C4-2B (cell line): Measurements from ENCODE around the gene ITGAD.

Source experiments
- H3K27ac ChIP-seq: fragments of 450-650 bp; 2 replicates; pipeline ENCODE4 v1.5.1; 2017
- ZFX ChIP-seq: fragments of 450-650 bp; IDR thresholded peaks from 2 replicates; pipeline ENCODE4 v1.6.1; 2017
- TF ChIP-seq, protein P1 (sequence below): fragments of 450-650 bp; conservative IDR thresholded peaks from 2 replicates; pipeline ENCODE4 v1.5.1; 2017; ENCODE audit warnings: mild to moderate bottlenecking

The ITGAD gene

DNA sequence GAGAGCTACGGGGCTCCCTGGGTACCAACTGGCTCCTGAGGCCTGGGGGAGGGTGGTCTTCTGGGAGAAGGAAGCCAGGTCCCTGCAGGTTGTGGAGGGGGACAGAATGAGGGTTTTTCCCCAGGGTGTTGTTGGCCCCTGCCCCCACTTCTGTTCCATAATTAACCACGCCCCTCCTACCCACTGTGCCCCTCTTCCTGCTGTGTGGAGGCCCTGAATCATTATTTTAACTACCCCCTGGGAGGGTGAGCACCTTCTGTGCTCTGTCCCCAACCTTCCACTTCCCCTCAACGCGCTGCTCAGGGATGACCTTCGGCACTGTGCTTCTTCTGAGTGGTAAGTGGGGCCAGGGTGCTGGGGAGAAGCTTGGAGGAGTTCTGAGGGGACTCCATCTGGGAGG lies at the start of gene ITGAD:
TSS of gene ITGAD (plus strand) at position 280 of the 400 bp plus-strand sequence. CDS start at position 306, 26 bp downstream.
- TF ChIP-seq ZFX: no peak
- TF ChIP-seq, protein P1, sequence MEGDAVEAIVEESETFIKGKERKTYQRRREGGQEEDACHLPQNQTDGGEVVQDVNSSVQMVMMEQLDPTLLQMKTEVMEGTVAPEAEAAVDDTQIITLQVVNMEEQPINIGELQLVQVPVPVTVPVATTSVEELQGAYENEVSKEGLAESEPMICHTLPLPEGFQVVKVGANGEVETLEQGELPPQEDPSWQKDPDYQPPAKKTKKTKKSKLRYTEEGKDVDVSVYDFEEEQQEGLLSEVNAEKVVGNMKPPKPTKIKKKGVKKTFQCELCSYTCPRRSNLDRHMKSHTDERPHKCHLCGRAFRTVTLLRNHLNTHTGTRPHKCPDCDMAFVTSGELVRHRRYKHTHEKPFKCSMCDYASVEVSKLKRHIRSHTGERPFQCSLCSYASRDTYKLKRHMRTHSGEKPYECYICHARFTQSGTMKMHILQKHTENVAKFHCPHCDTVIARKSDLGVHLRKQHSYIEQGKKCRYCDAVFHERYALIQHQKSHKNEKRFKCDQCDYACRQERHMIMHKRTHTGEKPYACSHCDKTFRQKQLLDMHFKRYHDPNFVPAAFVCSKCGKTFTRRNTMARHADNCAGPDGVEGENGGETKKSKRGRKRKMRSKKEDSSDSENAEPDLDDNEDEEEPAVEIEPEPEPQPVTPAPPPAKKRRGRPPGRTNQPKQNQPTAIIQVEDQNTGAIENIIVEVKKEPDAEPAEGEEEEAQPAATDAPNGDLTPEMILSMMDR: no peak
- no peak within 1 kb of the TSS for H3K27ac ChIP-seq

DNA sequence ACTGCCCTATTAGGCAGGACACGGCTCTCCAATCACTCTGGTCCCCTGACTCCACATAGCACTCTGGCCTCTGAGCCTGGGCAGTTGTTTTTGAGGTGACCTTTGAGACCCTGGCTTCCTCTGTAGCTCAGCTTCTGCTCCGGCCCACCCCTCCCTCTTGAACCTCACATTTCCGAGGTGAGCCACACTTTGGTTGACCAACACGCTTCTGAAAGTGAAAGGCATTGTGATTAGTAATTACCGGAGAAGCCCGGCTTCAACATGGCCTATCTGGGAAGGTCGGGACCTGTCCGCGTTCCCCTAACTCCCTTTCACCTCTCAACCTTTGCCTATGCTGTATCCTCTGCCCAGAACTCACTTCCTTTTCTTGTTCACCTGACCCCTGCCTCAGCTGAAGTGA lies 48.4 kb upstream of the ITGAD start:
- H3K27ac ChIP-seq: no peak overlapping the region

DNA sequence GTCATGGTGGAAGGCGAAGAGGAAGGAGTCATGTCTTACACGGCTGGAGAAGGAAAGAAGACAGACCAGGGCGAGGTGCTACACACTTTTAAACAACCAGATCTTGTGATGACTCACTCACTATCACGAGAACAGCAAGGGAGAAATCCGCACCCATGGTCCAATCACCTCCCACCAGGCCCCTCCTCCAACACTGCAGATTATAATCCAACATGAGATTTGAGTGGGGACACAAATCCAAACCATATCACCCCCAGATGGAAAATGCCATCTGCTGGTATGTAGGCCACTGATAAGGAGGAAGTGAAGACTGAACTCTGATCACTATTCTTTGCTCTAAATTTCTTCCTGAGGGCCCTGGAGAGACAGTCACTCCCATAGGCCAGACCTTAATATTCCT lies 45.7 kb upstream of the ITGAD start:
- TF ChIP-seq ZFX: no peak
- TF ChIP-seq, protein P1: no peak
- H3K27ac ChIP-seq: no peak overlapping the region

More for the DNA sequence above, 48.4 kb upstream of the ITGAD start:
- no peak for TF ChIP-seq ZFX
- TF ChIP-seq, protein P1: no peak

DNA sequence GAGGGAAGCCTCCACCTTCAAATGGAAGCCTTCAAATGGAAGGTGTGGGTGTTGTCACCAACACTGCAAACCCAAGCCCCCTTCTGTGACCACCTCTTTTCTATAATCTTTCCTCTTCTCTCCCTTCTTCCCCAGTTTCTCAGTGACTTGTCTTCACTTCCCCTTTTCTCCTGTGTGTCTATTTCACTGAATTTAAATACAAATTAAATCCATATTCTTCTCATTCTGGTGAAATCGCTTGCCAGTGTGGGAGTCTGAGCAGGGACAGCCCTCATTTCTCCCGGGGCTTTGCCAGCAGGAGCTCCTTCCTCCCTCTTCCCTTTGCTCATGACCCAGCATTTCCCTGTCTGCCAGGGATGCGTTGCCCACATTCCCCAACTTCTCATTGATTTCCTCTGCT lies 44.6 kb upstream of the ITGAD start:
- H3K27ac ChIP-seq: no peak overlapping the region
- TF ChIP-seq ZFX: no peak
- TF ChIP-seq, protein P1: no peak

DNA sequence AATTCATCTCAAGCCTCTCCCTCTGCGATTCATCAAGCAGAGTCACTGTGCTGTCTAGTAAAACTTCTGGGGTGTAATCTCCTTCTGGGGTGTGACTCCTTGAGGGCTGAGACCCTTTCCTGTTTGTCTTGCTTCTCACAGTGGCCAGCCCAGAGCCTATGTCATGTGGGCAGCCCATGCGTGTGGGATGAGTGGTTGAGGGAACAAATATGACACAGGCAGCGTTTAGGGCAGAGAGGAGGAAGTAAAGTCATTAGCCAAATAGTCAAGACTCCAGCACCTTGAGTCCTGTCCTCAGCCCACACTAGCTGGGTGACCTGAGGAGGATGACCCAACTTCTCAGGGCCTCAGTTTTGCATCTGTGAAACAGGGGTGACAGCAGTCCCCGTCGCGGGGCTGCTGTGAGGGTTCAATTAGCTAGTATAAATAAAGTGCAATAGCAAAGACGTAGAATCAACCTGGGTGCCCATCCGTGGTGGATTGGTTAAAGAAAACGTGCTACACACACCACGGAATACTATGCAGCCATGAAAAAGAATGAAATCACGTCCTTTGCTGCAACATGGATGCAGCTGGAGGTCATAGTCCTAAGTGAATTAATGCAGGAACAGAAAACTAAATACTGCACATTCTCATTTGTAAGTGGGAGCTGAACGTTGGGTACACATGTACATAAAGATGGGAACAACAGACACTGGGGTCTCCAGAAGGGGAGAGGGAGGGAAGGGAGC lies 42.7 kb upstream of the ITGAD start:
- TF ChIP-seq ZFX: no peak
- TF ChIP-seq, protein P1: no peak
- no peak overlapping the region for H3K27ac ChIP-seq

DNA sequence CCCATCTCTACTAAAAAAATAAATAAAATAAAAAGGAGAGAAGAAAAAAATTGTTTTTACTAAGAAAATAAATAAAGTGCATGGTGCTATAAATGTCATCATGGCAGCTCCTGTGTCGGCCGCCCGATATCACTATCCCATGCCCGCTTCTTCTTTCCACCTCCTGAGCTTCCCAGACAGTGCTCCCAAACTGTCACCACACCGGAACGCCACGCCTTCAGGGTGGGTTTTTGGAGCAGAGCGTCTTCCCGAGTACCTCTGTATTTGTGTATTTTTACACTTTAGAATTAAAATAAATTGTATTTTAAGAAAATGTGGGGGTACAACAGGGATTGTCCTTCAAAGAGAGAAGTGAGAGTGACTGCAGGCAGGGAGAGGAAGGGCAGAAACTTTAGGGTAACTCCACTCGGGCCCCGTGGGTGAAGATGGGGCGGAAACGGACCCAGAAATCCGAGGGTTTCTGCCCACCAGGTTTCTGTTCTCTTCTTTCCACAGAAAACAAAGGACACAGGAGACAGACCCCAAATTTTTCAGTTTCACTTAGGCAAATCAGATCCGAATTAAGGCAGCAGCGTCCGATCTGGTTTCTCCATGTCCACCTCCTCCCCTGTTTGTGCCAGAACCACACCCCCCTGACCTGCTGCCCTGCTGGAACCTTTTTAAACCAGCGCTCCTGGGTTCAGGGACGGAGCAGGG lies 41.7 kb upstream of the ITGAD start:
- H3K27ac ChIP-seq: no peak overlapping the region
- TF ChIP-seq ZFX: no peak
- TF ChIP-seq, protein P1: no peak

DNA sequence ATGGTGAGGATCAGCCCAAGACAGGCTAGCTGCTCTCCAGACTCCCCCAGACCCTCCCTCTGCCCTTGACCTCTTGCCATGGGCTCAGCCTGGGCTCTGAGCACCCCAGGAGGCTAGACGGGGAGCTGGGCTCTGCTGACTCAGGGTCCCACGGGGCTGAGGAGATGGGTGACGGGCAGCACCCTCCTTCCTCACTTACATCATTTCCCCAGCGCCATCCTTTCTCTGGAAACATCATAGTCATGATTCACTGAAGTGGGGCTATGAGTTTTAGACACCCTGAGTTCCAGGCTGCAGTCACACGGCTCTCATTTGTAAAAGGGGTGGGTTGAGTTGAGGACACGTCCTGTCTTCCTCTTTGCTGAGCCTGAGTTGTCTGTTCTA lies 41.2 kb upstream of the ITGAD start:
- H3K27ac ChIP-seq: no peak overlapping the region
- no peak for TF ChIP-seq ZFX
- TF ChIP-seq, protein P1: no peak
